Measurements from ENCODE around the gene NCOA7. TPM values are rescaled to one million over a fixed set of nuclear protein-coding genes. Genes with fewer than 3 reads are reported as not detected.
A peak's percentile ranks its signal among the peaks of the same experiment; 100 is the strongest.

Gene NCOA7
- total and polyA plus RNA-seq, 10 of the 15 experiments (the other 5 are each of a cell fraction or from before 2014, with no cell fraction given), result 18.9 to 50.3 (median 34.2) TPM

- no peak for TF ChIP-seq STAT1 (conservative IDR thresholded peaks at IDR 0.05)
- peak; percentile 96 for TF ChIP-seq JUNB (IDR thresholded peaks at IDR 0.05)
- no peak for TF ChIP-seq E2F4 (IDR thresholded peaks at IDR 0.05; ENCODE audit: low read depth, low read length)
- TF ChIP-seq GABPA (IDR thresholded peaks at IDR 0.05; ENCODE audit: low read depth), result peak; percentile 47; the same call in 1 of the 2 replicates
- TF ChIP-seq CREB1 (IDR thresholded peaks at IDR 0.05; ENCODE audit: low read depth), result 0 out of 2 replicates have a peak, but pooled peaks have one; percentile 25
- TF ChIP-seq EED (IDR thresholded peaks at IDR 0.05; ENCODE audit: low read depth), result peak; percentile 58; the same call in 1 of the 2 replicates
- peak; percentile 81 for TF ChIP-seq ATF2 (IDR thresholded peaks at IDR 0.05; ENCODE audit: low read length)
- 0 out of 2 replicates have a peak, but pooled peaks have one; percentile 39 for TF ChIP-seq MTA3 (IDR thresholded peaks at IDR 0.05; ENCODE audit: borderline replicate concordance, low read length)
- TF ChIP-seq PML (IDR thresholded peaks at IDR 0.05; ENCODE audit: low read length), result 0 out of 2 replicates have a peak, but pooled peaks have one; percentile 59
- TF ChIP-seq DPF2 (IDR thresholded peaks at IDR 0.05), result peak; percentile 85
- TF ChIP-seq CBX5 (IDR thresholded peaks at IDR 0.05; ENCODE audit: low read depth), result no peak
- peak; percentile 71 to 74; a peak in 3 of 4 replicates for TF ChIP-seq EP300 (IDR thresholded peaks at IDR 0.05; ENCODE audit: borderline replicate concordance in 1 of 2, control insufficient read depth in 1 of 2, low read depth in 2 of 2, low read length in 2 of 2)
- TF ChIP-seq RFX5 (IDR thresholded peaks at IDR 0.05; ENCODE audit: low read depth, low read length), result no peak
- TF ChIP-seq EGR1 (IDR thresholded peaks at IDR 0.05; ENCODE audit: borderline replicate concordance in 1 of 2, low read depth in 2 of 2, low read length in 2 of 2), result peak in 1 of 2 experiments; percentile 32; a peak in 1 of 3 replicates
- TF ChIP-seq BACH1 (IDR thresholded peaks at IDR 0.05; ENCODE audit: borderline replicate concordance), result peak; percentile 30; the same call in 1 of the 2 replicates
- no peak for TF ChIP-seq YBX1 (IDR thresholded peaks at IDR 0.05)
- TF ChIP-seq IRF4 (IDR thresholded peaks at IDR 0.05; ENCODE audit: low read depth, low read length), result peak; percentile 89; the same call in 1 of the 2 replicates
- peak; percentile 84; the same call in 1 of the 2 replicates for TF ChIP-seq BCL11A (IDR thresholded peaks at IDR 0.05; ENCODE audit: low read depth, low read length)
- TF ChIP-seq NFIC (IDR thresholded peaks at IDR 0.05; ENCODE audit: low read depth, low read length), result peak; percentile 96
These were observed 16.5 kb downstream of the NCOA7 start (continued) for GRCh38 chr6:125807293-125807692.

Data from GM12878 (cell line).